T47D (cell line): Measurements from ENCODE around the gene CNTN5.

ENCODE experiments used
- DNase-seq, 2 experiments: peaks; one replicate each; pipeline versions ENCODE4 v3.0.0 to v3.0.0-alpha.2; 2011 to 2012; ENCODE audit warnings: low read depth in 1 of 2, low spot score in 1 of 2
- JUND ChIP-seq: IDR thresholded peaks from 2 replicates; pipeline ENCODE4 v1.6.1; 2012; ENCODE audit warnings: low read depth
- in situ Hi-C: cut with HindIII; loops from 2 replicates; pipeline ENCODE4 v1.10.0; 2016; ENCODE audit warnings: low sequenced_read_pairs, low pct_unique_long_range_greater_than_20kb

Gene CNTN5

GRCh38 chr11:100119176-100119575 lies 1098.4 kb downstream of the CNTN5 start:
- DNase-seq = no peak
- TF ChIP-seq JUND = no peak
- in situ Hi-C loops = no loop called here

- no peak for TF ChIP-seq JUND
- no peak for DNase-seq
- in situ Hi-C loops = no loop called here
Measured at GRCh38 chr11:100133114-100133513, 1112.4 kb downstream of the CNTN5 start.

GRCh38 chr11:100141201-100141600 lies 1120.5 kb downstream of the CNTN5 start:
- in situ Hi-C loops = no loop called here
- no peak for DNase-seq
- TF ChIP-seq JUND = no peak

- in situ Hi-C loops = no loop called here
- TF ChIP-seq JUND = no peak
- DNase-seq = no peak
Measured at GRCh38 chr11:100151944-100152343, 1131.2 kb downstream of the CNTN5 start.

GRCh38 chr11:100152766-100153165 lies 1132.0 kb downstream of the CNTN5 start:
- DNase-seq = no peak
- in situ Hi-C loops = no loop called here
- TF ChIP-seq JUND = no peak

GRCh38 chr11:100163471-100163870 lies 1142.7 kb downstream of the CNTN5 start:
- in situ Hi-C loops = no loop called here
- no peak for TF ChIP-seq JUND
- no peak for DNase-seq

GRCh38 chr11:100174881-100175280 lies 1154.1 kb downstream of the CNTN5 start:
- no peak for TF ChIP-seq JUND
- DNase-seq = no peak
- in situ Hi-C loops = no loop called here

GRCh38 chr11:100176456-100176855 lies 1155.7 kb downstream of the CNTN5 start:
- in situ Hi-C loops = no loop called here
- DNase-seq = no peak
- no peak for TF ChIP-seq JUND

GRCh38 chr11:100177651-100178050 lies 1156.9 kb downstream of the CNTN5 start:
- in situ Hi-C loops = no loop called here
- no peak for DNase-seq
- TF ChIP-seq JUND = no peak

- no peak for DNase-seq
- in situ Hi-C loops = no loop called here
- TF ChIP-seq JUND = no peak
Measured at GRCh38 chr11:100182350-100182749, 1161.6 kb downstream of the CNTN5 start.

- in situ Hi-C loops = no loop called here
- TF ChIP-seq JUND = no peak
- peak in 1 of 2 experiments; percentile 24 for DNase-seq
Measured at GRCh38 chr11:100182927-100183326, 1162.2 kb downstream of the CNTN5 start.

- in situ Hi-C loops = no loop called here
- no peak for DNase-seq
- no peak for TF ChIP-seq JUND
Measured at GRCh38 chr11:100185588-100185987, 1164.8 kb downstream of the CNTN5 start.

GRCh38 chr11:100188137-100188783 lies 1167.5 kb downstream of the CNTN5 start:
- no peak for TF ChIP-seq JUND
- in situ Hi-C loops = no loop called here
- DNase-seq = no peak

- no peak for TF ChIP-seq JUND
- DNase-seq = peak in 1 of 2 experiments; percentile 7
- in situ Hi-C loops = no loop called here
Measured at GRCh38 chr11:100190395-100190794, 1169.6 kb downstream of the CNTN5 start.
